Kidney epithelial cell (primary cell): Measurements from ENCODE around the gene MORN4. TPM values are rescaled to one million over a fixed set of nuclear protein-coding genes. Genes with fewer than 3 reads are reported as not detected.

Experiments
- DNase-seq: peaks from one replicate; pipeline ENCODE4 v3.0.0-alpha.2; 2010; ENCODE audit warnings: low read depth
- H3K27me3 ChIP-seq: 2 replicates; pipeline ENCODE4 v1.6.0; 2011; ENCODE audit warnings: low read length; ENCODE audit not compliant: control insufficient read depth, insufficient read depth
- H3K36me3 ChIP-seq: 2 replicates; pipeline ENCODE4 v1.5.1; 2011; ENCODE audit warnings: low read length; ENCODE audit not compliant: control insufficient read depth, insufficient read depth
- H3K4me3 ChIP-seq: 2 replicates; pipeline ENCODE4 v1.5.1; 2011; ENCODE audit warnings: low read depth, mild to moderate bottlenecking, control low read depth, low read length
- CTCF ChIP-seq: IDR thresholded peaks from 2 replicates; pipeline ENCODE4 v1.5.1; 2011; ENCODE audit warnings: mild to moderate bottlenecking, moderate library complexity, low read length, control low read depth, inconsistent platforms; ENCODE audit not compliant: insufficient read depth, poor library complexity, severe bottlenecking
- total RNA-seq: library from RNA; depleted of rRNA; stranded (reverse); fragments of >200 nt; gene quantifications from 2 replicates; pipeline ENCODE4 v1.2.3, GENCODE V29; 2015

MORN4 gene
- total RNA-seq, 1 donor from 2014 or later: 12.4 TPM

GRCh38 chr10:97673736-97674525 is 40.6 kb upstream of the MORN4 start:
- peaks cover 3% of the 10 kb centered on the region for H3K36me3 ChIP-seq
- DNase-seq: no peak
- no peak for TF ChIP-seq CTCF

GRCh38 chr10:97669571-97669970 is 36.3 kb upstream of the MORN4 start:
- DNase-seq: no peak
- Histone ChIP-seq H3K27me3 (no peaks in the 10 kb centered on the region), H3K36me3 (peaks cover 2% of the 10 kb centered on the region), H3K4me3 (no peak overlapping the region)
- TF ChIP-seq CTCF: no peak

More at GRCh38 chr10:97673736-97674525, 40.6 kb upstream of the MORN4 start:
- H3K27me3 ChIP-seq: no peaks in the 10 kb centered on the region
- H3K4me3 ChIP-seq: no peak overlapping the region

GRCh38 chr10:97667463-97667862 is 34.2 kb upstream of the MORN4 start:
- H3K27me3 ChIP-seq: no peaks in the 10 kb centered on the region
- H3K36me3 ChIP-seq: peaks cover 2% of the 10 kb centered on the region
- TF ChIP-seq CTCF: no peak
- H3K4me3 ChIP-seq: no peak overlapping the region
- DNase-seq: no peak

GRCh38 chr10:97666992-97667391 is 33.7 kb upstream of the MORN4 start:
- Histone ChIP-seq H3K27me3 (no peaks in the 10 kb centered on the region), H3K4me3 (no peak overlapping the region), H3K36me3 (peaks cover 3% of the 10 kb centered on the region)
- DNase-seq: no peak
- TF ChIP-seq CTCF: no peak

- H3K27me3 ChIP-seq: no peaks in the 10 kb centered on the region
- no peak for TF ChIP-seq CTCF
- H3K36me3 ChIP-seq: peaks cover 3% of the 10 kb centered on the region
- DNase-seq: no peak
- H3K4me3 ChIP-seq: no peak overlapping the region
Measured at GRCh38 chr10:97664282-97664850, 31.1 kb upstream of the MORN4 start.
